D721Med (cell line): ENCODE results near the gene PAK2.
"Not testable (repeated sequence)": the region's sequence is repeated elsewhere in the genome, so short reads cannot be mapped to it uniquely, and the experiment has no call there.

Experiments
- DNase-seq: peaks from one replicate; pipeline ENCODE4 v3.0.0; 2011; ENCODE audit warnings: low spot score; ENCODE audit not compliant: insufficient read length
- FAIRE-seq: peaks from 2 replicates; lab custom pipeline; 2011; peaks lifted over from hg19 to GRCh38; lab: Jason Lieb, UNC
- TF ChIP-seq, protein P1 (sequence below): IDR thresholded peaks from 2 replicates; pipeline ENCODE4 v1.5.1; 2012; ENCODE audit warnings: mild to moderate bottlenecking, control low read depth; ENCODE audit not compliant: insufficient read depth; ENCODE audit errors: missing control alignments

The PAK2 gene

DNA sequence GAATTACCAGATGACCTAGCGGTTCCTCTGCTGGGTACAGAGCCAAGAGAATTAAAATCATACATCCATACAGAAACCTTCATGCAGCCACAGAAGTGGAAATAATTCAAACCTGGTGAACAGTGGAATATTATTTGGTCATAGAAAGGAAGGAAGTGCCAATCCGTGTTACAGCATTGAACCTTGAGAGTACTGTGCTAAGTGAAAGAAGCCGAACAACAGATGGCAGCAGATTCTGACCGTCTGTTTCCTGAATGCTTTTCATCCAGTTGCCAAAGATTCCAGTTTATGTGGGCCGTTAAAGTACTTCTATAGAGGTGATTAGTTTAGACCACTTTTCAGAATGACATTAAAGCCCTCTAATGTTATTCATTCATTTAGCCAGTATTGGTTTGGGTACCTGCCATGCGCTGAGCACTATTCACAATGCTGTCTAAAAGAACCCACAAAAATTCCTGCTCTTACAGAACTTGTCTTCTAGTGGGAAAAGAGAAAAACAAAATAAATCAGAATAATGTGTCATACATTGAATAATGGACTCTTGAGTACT is 82.2 kb downstream of the PAK2 start:
- no peak for FAIRE-seq
- DNase-seq: no peak
- TF ChIP-seq, protein P1, sequence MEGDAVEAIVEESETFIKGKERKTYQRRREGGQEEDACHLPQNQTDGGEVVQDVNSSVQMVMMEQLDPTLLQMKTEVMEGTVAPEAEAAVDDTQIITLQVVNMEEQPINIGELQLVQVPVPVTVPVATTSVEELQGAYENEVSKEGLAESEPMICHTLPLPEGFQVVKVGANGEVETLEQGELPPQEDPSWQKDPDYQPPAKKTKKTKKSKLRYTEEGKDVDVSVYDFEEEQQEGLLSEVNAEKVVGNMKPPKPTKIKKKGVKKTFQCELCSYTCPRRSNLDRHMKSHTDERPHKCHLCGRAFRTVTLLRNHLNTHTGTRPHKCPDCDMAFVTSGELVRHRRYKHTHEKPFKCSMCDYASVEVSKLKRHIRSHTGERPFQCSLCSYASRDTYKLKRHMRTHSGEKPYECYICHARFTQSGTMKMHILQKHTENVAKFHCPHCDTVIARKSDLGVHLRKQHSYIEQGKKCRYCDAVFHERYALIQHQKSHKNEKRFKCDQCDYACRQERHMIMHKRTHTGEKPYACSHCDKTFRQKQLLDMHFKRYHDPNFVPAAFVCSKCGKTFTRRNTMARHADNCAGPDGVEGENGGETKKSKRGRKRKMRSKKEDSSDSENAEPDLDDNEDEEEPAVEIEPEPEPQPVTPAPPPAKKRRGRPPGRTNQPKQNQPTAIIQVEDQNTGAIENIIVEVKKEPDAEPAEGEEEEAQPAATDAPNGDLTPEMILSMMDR: no peak

DNA sequence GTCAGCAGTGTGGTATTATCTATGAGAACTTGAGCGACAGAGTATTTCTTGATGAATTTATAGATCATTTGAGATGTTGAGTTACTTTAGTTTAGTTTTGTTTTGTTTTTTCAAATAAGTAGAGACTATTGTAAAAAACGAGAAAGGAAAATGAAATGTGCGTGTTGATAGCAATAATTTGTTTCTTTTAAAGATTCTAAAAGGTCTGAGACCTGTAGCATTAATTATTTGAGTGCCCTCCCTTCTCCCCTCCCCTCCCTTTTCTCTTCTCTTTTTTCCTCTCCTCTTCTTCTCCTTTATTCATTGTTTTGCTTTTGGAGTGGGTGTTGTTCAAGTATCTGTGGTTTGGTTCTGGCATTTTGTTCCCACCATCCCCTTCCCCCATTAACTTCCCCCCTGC is 90.0 kb downstream of the PAK2 start:
- not testable (repeated sequence) for FAIRE-seq, DNase-seq

DNA sequence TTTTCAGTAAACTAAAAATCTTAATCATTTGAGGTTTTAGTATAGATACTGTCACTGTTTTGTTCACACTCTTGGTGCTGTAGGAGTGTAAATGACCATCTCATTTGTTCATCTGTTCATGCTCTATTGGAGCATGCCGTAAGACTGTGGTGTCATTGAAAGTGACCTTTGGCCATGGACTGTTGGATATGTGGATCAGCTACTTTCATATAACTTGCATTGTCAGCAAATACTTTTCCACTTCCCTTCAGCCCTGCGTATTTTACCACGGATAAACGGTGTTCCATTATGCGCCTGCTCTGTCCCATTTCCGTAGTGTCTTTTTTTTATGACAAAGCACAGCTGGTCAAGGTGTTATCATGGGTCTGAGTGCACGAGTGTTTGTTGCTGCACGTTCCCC is 95.4 kb downstream of the PAK2 start:
- FAIRE-seq (no peak), DNase-seq (no peak)
- TF ChIP-seq, protein P1: no peak

DNA sequence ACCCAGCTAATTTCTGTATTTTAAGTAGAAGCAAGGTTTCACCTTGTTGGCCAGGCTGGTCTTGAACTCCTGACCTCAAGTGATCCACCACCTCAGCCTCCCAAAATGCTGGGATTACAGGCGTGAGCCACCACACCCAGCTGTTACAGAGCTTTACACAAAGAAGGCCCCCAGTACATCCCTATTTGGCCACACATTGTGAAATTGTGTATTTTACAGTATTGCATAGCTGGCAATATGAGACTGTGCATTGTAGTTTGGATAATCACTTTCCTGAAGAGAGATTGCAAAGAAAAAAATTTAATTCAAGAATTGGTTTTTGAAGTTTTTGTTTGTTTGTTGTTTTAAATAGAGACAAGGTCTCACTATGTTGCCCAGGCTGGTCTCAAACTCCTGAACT is 97.0 kb downstream of the PAK2 start:
- FAIRE-seq, DNase-seq: not testable (repeated sequence)

DNA sequence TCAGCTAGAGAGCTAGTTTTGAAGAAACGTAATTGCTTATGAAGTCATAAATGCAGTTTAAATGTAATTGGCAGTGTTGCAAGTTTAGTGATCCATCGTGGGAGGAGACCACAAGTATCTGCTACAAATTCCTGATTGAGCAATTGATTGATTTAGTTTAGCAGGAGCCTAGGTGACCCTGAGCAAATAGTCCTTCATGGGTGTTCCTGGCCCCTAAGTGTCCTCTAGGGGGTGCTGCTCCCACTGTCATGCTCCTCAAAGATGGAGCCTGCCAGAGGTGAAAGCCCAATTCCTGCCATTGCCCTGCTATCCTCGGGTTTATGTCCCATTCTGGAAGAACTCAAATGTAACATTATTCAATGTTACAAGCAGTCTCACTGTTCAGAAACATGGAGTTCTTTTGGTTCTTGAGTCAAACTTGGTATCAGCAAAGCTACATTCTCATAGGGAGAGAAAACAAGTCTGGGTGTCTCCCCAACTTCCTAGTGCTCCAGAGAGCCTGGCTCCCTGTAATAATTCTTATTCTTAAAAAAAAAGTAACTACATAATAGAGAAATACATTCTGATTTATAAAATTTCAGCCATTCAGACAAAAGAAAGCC is 98.3 kb downstream of the PAK2 start:
- TF ChIP-seq, protein P1: peak; percentile 80
- DNase-seq: peak; percentile 38
- FAIRE-seq: no peak

DNA sequence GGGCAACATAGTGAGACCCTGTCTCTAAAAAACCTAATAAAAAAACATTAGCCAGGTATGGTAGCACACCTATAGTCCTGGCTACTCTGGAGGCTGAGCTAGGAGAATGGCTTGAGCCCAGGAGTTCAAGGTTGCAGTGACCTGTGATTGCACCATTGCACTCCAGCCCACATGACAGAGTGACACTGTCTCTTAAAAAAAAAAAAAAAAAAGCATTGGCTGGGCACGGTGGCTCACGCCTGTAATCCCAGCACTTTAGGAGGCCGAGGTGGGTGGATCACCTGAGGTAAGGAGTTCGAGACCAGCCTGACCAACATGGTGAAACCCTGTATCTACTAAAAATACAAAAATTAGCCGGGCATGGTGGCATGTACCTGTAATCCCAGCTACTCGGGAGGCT is 99.7 kb downstream of the PAK2 start:
- not testable (repeated sequence) for FAIRE-seq

DNA sequence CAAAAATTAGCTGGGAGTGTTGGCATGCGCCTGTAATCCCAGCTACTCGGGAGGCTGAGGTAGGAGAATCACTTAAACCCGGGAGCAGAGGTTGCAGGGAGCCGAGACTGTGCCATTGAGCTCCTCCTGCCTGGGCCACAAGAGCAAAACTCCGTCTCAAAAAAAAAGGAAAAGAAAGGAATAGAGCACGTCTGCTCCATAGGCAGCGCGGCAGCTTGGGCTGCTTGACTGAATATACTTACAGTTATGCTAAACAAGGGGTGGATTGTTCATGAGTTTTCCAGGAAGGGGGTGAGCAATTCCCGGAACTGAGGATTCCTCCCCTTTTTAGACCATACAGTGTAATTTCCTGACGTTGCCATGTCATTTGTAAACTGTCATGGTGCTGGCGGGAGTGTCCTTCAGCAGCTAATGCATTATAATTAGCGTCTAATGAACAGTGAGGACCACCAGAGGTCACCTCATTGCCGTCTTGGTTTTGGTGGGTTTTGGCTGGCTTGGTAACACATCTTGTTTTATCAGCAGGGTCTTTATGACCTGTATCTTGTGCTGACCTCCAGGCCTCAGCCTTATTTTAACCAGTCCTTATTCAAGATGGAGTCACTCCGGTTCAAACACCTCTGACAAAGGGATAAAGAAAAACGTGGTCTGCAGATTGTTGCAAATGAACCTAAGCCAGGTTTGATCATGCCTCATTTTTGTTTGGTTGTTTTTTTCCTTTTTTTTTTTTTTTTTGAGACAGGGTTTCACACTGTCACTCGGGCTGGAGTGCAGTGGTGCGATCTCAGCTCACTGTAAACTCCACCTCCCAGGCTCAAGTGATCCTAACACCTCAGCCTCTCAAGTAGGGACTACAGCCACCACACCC is 103.1 kb downstream of the PAK2 start:
- FAIRE-seq: no peak
- TF ChIP-seq, protein P1: no peak
- DNase-seq: no peak

More for the DNA sequence above, 99.7 kb downstream of the PAK2 start:
- DNase-seq: not testable (repeated sequence)

DNA sequence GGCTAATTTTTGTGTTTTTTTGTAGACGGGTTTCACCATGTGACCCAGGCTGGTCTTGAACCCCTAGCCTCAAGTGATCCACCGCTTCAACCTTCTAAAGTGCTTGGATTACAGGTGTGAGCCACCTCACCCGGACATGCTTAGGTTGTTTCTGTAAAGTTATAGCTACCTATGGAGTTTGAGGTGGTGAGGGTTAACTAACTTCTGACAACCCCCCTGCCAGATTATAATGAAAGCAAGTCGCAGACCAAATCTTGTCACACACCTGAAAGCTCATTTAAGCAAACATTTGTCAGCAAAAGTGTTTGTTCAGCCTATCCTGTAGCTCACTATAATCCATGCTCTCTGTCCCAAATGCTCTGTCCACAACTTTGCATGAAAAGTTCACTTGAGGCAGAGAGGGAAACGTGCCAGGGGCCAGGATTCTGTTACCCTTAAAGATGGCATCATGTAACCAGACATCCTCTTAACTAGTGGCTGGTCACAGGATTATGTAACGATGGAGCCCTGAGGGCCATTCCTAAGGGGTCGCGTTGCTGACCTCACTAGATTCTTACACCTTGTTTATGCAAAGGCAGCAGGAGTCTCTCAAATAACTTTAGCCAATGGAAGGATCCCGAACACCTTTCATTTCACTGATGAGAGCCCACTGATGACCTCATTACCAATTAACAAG is 103.9 kb downstream of the PAK2 start:
- TF ChIP-seq, protein P1: no peak
- DNase-seq (no peak), FAIRE-seq (no peak)

DNA sequence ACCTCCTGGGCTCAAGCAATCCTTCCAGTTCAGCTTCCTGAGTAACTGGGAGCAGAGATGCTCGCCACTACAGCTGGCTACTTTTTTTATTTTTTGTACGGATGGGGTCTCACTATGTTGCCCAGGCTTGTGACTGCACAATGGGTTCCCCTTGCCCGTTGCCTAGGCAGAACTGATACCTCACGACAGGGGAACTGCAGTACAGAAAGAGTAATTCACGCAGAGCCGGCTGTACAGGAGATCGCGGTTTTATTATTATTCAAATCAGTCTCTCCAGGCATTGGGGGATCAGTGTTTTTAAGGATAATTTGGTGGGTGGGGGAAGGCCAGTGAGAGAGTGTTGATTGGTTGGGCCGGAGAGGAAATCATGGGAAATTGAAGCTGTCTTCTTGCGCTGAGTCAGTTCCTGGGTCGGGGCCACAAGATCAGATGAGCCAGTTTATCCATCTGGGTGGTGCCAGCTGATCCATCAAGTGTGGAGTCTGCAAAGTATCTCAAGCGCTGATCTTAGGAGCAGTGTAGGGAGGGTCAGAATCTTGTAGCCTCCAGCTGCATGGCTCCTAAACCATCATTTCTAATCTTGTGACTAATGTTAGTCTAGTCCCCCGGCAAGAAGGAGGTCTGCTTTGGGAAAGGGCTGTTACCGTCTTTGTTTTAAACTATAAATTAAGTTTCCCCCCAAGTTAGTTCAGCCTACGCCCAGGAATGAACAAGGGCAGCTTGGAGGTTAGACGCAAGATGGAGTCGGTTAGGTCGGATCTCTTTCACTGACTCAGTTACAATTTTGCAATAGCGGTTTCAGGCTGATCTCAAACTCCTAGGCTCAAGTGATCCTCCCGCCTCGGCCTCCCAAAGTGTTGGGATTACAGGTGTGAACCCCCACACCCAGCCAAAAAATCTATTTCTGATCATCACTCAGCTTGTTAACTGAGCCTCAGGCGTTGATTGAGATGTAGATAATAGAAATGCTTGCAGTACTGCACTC is 104.9 kb downstream of the PAK2 start:
- FAIRE-seq, DNase-seq: not testable (repeated sequence)

DNA sequence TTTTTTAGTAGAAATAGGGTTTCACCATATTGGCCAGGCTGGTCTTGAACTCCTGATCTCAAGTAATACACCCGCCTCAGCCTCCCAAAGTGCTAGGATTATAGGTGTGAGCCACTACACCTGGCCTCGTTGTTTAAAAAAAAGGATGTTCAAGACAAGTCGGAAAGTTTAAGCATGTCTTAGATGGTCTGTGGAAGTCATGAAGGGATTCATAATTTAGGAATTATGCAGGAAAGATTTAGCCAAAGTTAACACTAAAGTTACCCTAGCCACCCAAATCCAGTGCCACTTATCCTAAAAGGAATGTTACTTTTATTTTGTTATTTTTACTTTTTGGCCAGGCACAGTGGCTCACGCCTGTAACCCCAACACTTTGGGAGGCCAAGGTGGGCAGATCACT is 108.7 kb downstream of the PAK2 start:
- not testable (repeated sequence) for DNase-seq, FAIRE-seq
